ENCODE measurements around the gene RHOJ. TPM values are rescaled to one million over a fixed set of nuclear protein-coding genes. Genes with fewer than 3 reads are reported as not detected.
"Not testable (repeated sequence)": the region's sequence is repeated elsewhere in the genome, so short reads cannot be mapped to it uniquely, and the experiment has no call there.

Gene RHOJ
- total RNA-seq, 2 donors from 2014 or later, result 2.5 to 6.6 TPM

- Histone ChIP-seq H3K36me3 (no peaks in the 10 kb centered on the region), H3K4me3 (no peak overlapping the region), H3K4me1 (replicated peaks) (no peaks in the 10 kb centered on the region), H3K27me3 (replicated peaks; ENCODE audit: insufficient read depth) (no peaks in the 10 kb centered on the region), H3K9me3 (no peaks in the 10 kb centered on the region), H3K27ac (no peak overlapping the region)
- intact Hi-C loops (cut with DNase I), result no loop called here
- 71% methylated on average over 4 of the region's 4 CpGs for WGBS
- no peak for DNase-seq (ENCODE audit: low spot score)
- TF ChIP-seq POLR2A (IDR thresholded peaks at IDR 0.05) (no peak), CTCF (IDR thresholded peaks at IDR 0.05) (no peak), POLR2AphosphoS5 (IDR thresholded peaks at IDR 0.05) (no peak)
Observed at GRCh38 chr14:63297372-63298063, 93.3 kb downstream of the RHOJ start.

GRCh38 chr14:63299351-63300110, 95.3 kb downstream of the RHOJ start:
- WGBS, result 73% methylated on average over 6 of the region's 6 CpGs
- DNase-seq (ENCODE audit: low spot score), result no peak
- no peak overlapping the region for H3K4me3 ChIP-seq
- intact Hi-C loops (cut with DNase I), result no loop called here
- H3K4me1 ChIP-seq (replicated peaks), result no peaks in the 10 kb centered on the region
- no peaks in the 10 kb centered on the region for H3K9me3 ChIP-seq
- H3K36me3 ChIP-seq, result no peaks in the 10 kb centered on the region
- TF ChIP-seq POLR2A (IDR thresholded peaks at IDR 0.05) (no peak), POLR2AphosphoS5 (IDR thresholded peaks at IDR 0.05) (no peak), CTCF (IDR thresholded peaks at IDR 0.05) (no peak)
- H3K27ac ChIP-seq, result no peak overlapping the region
- no peaks in the 10 kb centered on the region for H3K27me3 ChIP-seq (replicated peaks; ENCODE audit: insufficient read depth)

DNA sequence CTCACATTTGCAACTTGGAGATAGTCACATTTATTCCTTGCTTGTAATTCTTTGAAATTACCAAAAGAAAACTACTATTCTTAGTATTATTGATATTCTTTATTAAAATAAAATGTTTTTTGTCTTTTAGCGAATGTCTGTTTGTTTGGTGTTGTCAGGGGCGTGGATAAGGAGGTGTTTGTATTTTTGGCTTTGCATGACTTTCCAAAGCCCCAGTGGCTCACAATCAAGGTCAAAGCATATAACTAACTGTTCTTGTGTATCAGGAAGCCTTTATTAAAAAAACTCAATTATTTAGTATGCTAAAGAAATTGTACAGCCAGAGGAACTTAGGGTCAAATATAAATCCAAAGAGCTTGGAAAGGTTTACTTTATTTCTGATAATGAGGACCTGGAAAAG, 96.6 kb downstream of the RHOJ start:
- H3K4me1 ChIP-seq (replicated peaks), result no peaks in the 10 kb centered on the region
- intact Hi-C loops (cut with DNase I), result no loop called here
- no peak overlapping the region for H3K27ac ChIP-seq
- 93% methylated on average over 2 of the region's 2 CpGs for WGBS
- no peaks in the 10 kb centered on the region for H3K27me3 ChIP-seq (replicated peaks; ENCODE audit: insufficient read depth)
- no peak overlapping the region for H3K4me3 ChIP-seq
- TF ChIP-seq POLR2AphosphoS5 (IDR thresholded peaks at IDR 0.05) (no peak), CTCF (IDR thresholded peaks at IDR 0.05) (no peak), POLR2A (IDR thresholded peaks at IDR 0.05) (no peak)
- no peak for DNase-seq (ENCODE audit: low spot score)
- no peaks in the 10 kb centered on the region for H3K9me3 ChIP-seq
- H3K36me3 ChIP-seq, result no peaks in the 10 kb centered on the region

DNA sequence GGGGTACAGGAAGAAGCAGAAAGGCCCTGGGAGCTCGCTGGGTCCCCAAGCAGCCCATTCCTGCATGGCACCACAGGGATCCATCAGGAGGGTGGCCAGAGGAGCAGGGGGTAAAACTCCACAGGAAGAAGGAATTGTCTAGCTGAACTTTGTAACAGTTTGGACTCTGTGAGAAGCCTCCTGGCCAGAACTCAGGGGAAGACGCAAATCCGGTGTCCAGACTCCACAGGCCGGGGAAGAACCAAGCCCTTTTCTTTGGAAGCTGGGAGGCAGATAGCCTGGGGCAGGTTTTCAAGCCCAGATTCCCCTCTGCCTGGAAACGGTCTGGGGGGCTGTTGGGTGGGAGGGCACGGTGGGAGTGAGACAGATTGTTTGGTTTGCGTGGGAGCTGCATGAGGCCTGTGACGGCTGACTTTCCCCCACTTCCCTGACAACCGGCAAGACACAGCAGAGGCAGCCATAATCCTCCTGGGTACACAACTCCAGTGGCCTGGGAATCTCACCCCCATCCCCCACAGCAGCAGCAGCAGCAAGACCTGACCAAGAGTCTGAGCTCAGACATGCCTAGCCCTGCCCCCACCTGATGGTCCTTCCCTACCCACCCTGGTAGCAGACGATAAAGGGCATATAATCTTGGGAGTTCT, 97.8 kb downstream of the RHOJ start:
- Histone ChIP-seq H3K4me1 (replicated peaks) (no peaks in the 10 kb centered on the region), H3K27me3 (replicated peaks; ENCODE audit: insufficient read depth) (no peaks in the 10 kb centered on the region), H3K4me3 (no peak overlapping the region), H3K27ac (no peak overlapping the region), H3K36me3 (no peaks in the 10 kb centered on the region), H3K9me3 (no peaks in the 10 kb centered on the region)
- no peak for DNase-seq (ENCODE audit: low spot score)
- no peak for TF ChIP-seq CTCF (IDR thresholded peaks at IDR 0.05)
- WGBS, result 71% methylated on average over 10 of the region's 10 CpGs
- intact Hi-C loops (cut with DNase I), result no loop called here

DNA sequence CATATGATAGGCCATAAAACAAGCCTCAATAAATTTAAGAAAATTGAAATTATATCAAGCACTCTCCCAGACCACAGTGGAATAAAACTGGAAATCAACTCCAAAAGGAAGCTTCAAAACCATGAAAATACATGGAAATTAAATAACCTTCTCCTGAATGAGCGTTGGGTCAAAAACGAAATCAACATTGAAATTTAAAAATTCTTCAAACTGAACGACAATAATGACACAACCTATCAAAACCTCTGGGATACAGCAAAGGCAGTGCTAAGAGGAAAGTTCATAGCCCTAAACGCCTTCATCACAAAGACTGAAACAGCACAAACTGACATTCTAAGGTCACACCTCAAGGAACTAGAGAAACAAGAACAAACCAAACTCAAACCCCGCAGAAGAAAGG, 100.2 kb downstream of the RHOJ start:
- H3K4me3 ChIP-seq; H3K27me3 ChIP-seq (replicated peaks; ENCODE audit: insufficient read depth); H3K27ac ChIP-seq; intact Hi-C loops (cut with DNase I); H3K9me3 ChIP-seq; H3K36me3 ChIP-seq; DNase-seq (ENCODE audit: low spot score); H3K4me1 ChIP-seq (replicated peaks): not testable (repeated sequence)
- WGBS, result 92% methylated on average over 5 of the region's 5 CpGs
